ENCODE results near the gene CDHR1. TPM values are rescaled to one million over a fixed set of nuclear protein-coding genes. Genes with fewer than 3 reads are reported as not detected.

CDHR1 gene
- total RNA-seq, 4 donors from 2014 or later, result 0.17 to 0.22 TPM; not detected in 2

DNA sequence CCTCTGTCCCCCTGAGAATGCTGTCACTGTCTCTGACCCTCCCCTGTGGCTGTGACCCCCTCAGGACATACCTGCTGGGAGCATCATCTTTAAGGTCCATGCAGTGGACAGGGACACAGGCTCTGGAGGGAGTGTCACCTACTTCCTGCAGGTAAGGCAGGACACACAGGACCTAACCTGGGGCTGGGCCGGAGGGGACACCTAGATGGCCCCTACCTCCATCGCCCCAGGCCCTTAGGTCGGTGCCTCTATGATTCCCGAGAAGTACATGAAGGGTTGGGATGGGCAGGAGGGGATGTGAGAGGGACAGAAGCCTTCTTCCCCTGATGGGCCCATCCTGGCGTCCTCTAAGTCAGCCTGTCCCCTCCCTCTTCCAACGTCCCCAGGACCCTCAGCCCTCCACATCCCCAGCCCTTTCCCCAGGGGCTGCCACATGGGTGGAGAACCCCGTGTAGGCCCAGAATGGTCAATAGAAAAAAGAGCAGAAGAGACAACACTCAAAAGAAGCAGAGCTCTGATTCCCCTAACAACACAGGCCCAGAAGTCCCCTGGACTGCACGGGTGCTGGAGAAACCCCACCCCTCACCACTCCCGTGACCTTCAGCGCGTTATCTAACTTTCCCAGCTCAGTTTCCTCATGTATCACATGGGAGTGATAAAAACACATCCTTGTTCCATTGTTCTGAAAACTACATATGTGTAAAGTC lies 6.4 kb downstream of the CDHR1 start:
- TF ChIP-seq CTCF (IDR thresholded peaks at IDR 0.05; ENCODE audit: low read depth), result no peak

DNA sequence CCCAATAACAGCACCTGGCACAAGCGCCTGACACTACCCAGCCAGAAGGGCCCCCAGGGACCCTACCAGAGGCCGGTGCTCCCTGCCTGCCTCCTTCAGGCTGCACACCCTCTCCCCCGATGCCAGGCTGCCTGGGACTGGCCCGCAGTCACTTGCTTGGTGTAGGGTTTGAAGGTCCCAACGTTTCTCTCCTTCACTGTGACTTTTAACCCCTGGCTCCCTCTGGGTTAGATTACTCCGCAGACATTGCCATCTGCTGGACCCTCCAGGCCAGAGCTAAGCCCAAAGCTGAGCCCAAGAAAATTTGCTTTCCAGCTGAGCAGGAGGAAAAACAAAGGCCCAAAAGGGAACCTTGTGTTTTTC lies 6.9 kb downstream of the CDHR1 start:
- TF ChIP-seq CTCF (IDR thresholded peaks at IDR 0.05; ENCODE audit: low read depth), result no peak

DNA sequence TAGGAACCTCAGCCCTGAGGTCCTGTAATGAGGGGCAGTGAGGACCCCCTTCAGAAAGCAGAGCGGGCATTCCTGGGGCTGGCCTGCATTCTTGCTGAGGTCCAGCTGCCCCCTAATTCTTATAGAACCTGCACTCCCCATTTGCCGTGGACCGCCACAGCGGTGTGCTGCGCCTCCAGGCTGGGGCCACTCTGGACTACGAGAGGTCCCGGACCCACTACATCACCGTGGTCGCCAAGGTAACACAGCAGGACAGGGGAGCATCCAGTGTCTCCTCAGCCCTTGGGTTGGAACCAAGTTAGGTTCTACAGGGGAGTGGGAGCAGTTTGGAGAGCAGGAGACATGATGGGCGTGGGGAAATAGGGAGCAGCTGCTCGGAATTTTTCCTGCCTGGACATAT lies 7.3 kb downstream of the CDHR1 start:
- no peak for TF ChIP-seq CTCF (IDR thresholded peaks at IDR 0.05; ENCODE audit: low read depth)

GRCh38 chr10:84202349-84202748 lies 8.0 kb downstream of the CDHR1 start:
- TF ChIP-seq CTCF (IDR thresholded peaks at IDR 0.05; ENCODE audit: low read depth), result no peak

GRCh38 chr10:84204122-84204521 lies 9.8 kb downstream of the CDHR1 start:
- no peak for TF ChIP-seq CTCF (IDR thresholded peaks at IDR 0.05; ENCODE audit: low read depth)

GRCh38 chr10:84204610-84205009 lies 10.3 kb downstream of the CDHR1 start:
- no peak for TF ChIP-seq CTCF (IDR thresholded peaks at IDR 0.05; ENCODE audit: low read depth)

- TF ChIP-seq CTCF (IDR thresholded peaks at IDR 0.05; ENCODE audit: low read depth), result no peak
Observed at GRCh38 chr10:84205049-84205852, 10.9 kb downstream of the CDHR1 start.

Measured in subcutaneous adipose tissue (tissue), 4 donors.